SHP77 treated with DMSO at 0.1 percent for 48 hours (cell line): ENCODE results near the gene HDAC9.

Experiments
- DNase-seq: peaks from one replicate; lab custom pipeline; 2025; lab: John Stamatoyannopoulos, UW

HDAC9 gene

GRCh38 chr7:18593602-18594279, 98.2 kb downstream of the HDAC9 start:
- no peak for DNase-seq

DNA sequence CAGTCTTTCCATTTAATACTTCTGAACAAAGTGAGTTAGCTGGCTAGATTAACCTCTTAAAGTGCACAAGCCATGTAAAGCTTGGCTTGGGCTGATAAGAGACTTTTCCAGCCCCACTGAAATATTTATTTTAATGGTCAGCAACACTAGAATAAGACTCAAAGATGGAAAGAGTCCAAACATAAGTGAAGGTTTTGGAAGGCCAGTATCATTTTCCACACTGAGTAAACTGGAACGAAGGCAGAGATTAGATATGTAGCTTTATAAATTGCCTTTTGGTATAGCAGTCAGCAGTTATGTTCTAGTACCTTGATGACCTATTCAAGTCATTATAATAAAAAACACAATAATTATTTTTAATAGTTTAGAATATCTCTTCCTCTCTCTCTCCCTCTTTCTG, 102.2 kb downstream of the HDAC9 start:
- DNase-seq = no peak

DNA sequence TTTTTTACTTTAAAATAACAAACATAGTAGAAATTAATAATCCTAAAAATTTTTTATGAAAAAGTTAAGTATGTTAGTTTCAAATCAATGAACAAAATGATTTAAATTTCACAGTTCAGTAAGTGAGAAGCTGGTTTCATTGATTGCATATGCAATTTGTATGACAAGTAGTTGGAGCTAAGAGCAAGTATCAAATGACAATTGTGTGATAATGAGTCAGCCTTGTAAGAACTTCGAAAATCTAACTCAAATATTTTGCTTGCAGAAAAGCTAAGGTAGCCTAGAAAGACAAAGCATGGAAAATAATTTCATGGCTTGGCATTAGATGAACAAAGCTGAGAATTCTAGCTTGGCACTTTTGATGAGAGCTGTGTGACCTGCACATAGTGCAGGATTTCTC, 111.5 kb downstream of the HDAC9 start:
- no peak for DNase-seq

- no peak for DNase-seq
Observed at GRCh38 chr7:18610331-18610948, 114.9 kb downstream of the HDAC9 start.

- DNase-seq = no peak
Observed at GRCh38 chr7:18614841-18615240, 119.3 kb downstream of the HDAC9 start.

DNA sequence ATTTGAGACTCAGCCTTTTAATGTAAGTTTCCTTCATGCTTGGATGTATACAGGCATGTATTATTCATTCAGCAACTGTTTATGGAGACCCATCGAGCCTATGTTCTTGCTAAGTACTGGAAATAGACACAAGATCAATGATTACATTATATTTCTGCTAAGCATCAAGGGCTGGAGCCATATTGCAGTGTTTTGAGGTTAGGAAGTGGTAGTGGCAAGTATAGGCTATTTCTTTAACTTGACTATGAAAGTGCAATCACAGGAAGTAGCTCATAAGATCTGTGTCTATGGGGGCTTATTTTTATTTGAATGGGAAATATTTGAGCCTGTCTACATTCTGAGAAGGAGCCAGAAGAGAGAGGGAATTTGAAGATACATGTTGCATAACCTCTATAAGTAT, 123.8 kb downstream of the HDAC9 start:
- no peak for DNase-seq

- no peak for DNase-seq
Observed at GRCh38 chr7:18623389-18623788, 127.8 kb downstream of the HDAC9 start.

DNA sequence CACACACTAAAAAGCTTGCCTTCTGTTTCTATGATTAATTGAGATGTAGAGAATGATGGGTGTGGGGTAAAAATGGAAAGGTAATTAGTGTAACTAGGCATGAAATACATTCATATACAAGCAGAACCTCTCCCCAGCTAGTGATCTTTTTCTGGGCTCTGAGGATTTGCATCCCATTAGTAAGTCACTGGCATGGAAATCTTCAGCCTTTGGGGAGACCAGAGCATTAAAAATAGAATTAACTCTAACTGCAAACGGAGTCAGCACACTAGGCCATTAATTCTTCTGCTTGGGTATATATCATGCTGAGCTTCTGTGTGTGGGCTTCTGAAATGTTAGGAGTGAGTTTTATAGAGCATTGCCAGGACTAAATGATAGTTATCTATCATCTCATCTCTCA, 128.9 kb downstream of the HDAC9 start:
- no peak for DNase-seq

GRCh38 chr7:18626086-18626485, 130.5 kb downstream of the HDAC9 start:
- no peak for DNase-seq

GRCh38 chr7:18626717-18627116, 131.2 kb downstream of the HDAC9 start:
- no peak for DNase-seq

GRCh38 chr7:18637516-18637915, 142.0 kb downstream of the HDAC9 start:
- DNase-seq = no peak

DNA sequence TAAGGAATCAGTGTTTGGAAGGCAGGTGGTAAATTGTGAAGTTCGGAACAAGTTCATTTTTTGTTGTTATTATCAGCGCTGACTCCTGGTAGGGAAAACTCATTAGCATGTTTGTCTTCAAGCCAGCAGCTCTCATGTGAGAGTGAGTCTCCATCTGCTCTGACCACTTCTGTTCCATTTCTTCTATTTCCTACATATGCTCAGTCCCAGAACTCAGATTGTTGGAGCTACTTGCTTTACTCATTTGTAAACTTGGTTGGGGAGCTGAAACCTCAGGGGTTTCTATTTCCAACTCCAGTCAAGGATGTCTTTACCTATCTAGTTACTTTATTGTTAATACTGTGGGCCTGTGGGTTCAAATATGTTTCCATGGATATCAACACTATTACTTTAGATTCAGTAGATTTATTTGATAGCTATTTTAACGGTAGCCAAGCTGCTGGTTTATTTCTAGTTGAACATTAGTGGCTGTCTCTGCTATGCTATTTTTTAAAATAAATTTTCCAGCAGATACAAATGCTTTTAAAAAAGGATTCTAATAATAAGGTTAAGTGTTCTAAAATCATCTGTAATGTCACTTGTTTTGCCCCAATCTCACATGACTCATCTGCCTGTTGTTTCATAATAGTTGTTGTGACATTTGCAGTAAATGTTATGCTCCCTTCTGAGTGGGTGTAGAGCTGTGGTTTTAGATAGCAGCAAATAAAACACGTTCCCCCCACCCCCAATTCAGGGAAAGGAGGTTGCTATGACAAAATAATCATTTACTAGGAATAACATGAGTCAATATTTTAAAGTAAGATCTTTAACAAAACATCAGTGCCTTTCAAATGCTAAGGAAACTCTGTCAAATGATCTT, 143.3 kb downstream of the HDAC9 start:
- DNase-seq = no peak

- DNase-seq = no peak
Observed at GRCh38 chr7:18639711-18640110, 144.2 kb downstream of the HDAC9 start.

GRCh38 chr7:18644981-18645380, 149.4 kb downstream of the HDAC9 start:
- no peak for DNase-seq

DNA sequence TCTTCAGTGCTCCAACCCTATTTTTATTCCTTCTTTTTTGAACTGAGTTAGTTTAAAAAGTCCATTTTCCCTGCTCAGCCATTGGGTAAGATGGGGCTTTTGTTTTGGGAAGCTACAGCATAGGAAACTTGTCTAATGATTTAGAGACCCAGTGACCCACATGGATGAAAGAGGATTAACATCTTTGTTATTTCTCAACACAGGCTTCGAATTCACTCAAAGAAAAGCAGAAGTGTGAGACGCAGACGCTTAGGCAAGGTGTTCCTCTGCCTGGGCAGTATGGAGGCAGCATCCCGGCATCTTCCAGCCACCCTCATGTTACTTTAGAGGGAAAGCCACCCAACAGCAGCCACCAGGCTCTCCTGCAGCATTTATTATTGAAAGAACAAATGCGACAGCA, 152.0 kb downstream of the HDAC9 start:
- DNase-seq = no peak

DNA sequence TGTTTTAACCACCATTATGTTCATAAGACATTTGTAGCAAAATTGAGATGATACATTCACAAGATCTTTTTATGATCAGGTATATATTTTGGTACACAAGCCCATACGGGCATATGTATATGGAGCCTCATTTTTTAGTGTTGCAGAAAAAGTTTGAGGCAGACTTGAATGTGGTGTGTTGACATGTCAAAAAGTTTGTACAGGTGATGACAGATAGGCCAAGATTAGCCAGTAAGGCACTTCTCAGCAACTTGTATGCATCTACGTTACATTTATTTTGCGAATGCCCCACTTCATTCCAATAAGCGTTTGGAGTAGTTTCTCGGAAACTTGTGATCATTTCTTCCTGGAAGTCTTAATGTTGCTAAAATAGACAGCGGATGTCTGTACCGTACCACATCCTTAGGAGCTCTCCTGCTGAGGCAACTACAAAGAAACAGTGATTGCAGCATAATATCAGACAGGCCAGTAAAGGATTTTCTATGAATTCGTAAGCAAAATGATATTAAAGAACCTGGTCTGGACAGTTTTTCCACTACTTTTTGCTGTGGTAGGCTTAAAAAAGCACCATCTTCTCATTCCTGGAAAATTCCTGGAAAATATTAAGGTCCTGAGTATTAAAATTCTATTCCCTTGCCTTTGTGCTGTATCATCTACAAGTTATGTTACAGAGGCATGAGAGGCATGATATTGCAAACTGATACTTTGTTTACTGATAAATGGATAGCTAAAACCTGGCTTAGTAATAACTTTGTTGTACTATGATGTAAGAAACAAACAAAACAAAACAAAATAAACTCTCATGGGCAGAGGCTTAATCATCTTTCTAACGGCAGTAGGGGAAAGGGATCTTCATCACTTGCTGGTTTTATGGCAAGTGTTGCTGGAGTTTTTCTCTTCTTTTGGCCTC, 153.6 kb downstream of the HDAC9 start:
- no peak for DNase-seq

- no peak for DNase-seq
Observed at GRCh38 chr7:18653381-18654155, 158.0 kb downstream of the HDAC9 start.

GRCh38 chr7:18654709-18655108, 159.2 kb downstream of the HDAC9 start:
- DNase-seq = no peak

DNA sequence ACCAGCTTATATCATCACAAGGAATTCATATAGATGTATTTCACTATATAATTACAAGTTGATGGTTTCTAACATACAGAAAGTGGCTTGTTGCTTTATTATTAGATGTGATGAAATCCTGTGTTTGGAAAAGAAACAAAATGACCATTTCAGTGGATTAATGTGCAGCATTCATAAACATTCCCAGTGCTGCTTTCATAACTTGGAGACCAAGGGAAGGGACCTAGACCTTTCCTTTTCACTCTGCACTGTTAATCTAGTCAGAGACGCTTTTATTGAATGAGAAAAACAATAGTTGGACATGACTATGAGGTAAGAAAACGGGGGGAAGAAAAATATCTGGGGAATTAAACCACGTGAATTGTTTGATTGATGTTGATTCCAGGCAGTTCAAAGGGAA, 160.0 kb downstream of the HDAC9 start:
- DNase-seq = no peak

GRCh38 chr7:18655912-18656311, 160.4 kb downstream of the HDAC9 start:
- no peak for DNase-seq

- DNase-seq = no peak
Observed at GRCh38 chr7:18656362-18656761, 160.8 kb downstream of the HDAC9 start.
